IMR-90 (cell line): ENCODE data around the gene UBE2S. TPM values are rescaled to one million over a fixed set of nuclear protein-coding genes. Genes with fewer than 3 reads are reported as not detected.

Experiments
- ATAC-seq: fragments of 200-7000 bp; cut with Tn5 transposase; 2 replicates; pipeline ENCODE4 v1.9.1; 2020; ENCODE audit warnings: low read depth, mild to moderate bottlenecking, moderate library complexity
- BruUV-seq: library from RNA; stranded (reverse); fragments of 400-500 nt; replicated peaks from 2 replicates; lab custom pipeline; 2021; lab: Mats Ljungman, UMichigan
- CTCF ChIA-PET: fragments of 300-600 bp; formaldehyde crosslinking; extraction: SDS; loops from one replicate; lab custom pipeline; 2021; ENCODE audit warnings: antibody characterized with exemption; lab: Yijun Ruan, JAX
- POLR2A ChIA-PET: fragments of 300-600 bp; sonication (Branson Sonifier 250); formaldehyde crosslinking; loops from one replicate; lab custom pipeline; 2022; ENCODE audit warnings: antibody characterized with exemption; ENCODE audit not compliant: unreplicated experiment; lab: Charles Lee
- DNase-seq: peaks from one replicate; pipeline ENCODE4 v3.0.0; 2013
- H2AFZ ChIP-seq: replicated peaks from 2 replicates; pipeline ENCODE3; 2013; ENCODE audit warnings: low read length, mild to moderate bottlenecking; ENCODE audit not compliant: poor library complexity
- H2AK5ac ChIP-seq: 2 replicates; pipeline ENCODE4 v1.6.1; 2013; ENCODE audit warnings: low read depth, low read length, inconsistent platforms
- H2AK9ac ChIP-seq: replicated peaks from 2 replicates; pipeline ENCODE3; 2013; ENCODE audit warnings: mild to moderate bottlenecking, low read depth, low read length, moderate library complexity; ENCODE audit not compliant: poor library complexity
- H2BK120ac ChIP-seq: 2 replicates; pipeline ENCODE4 v1.6.1; 2013; ENCODE audit warnings: low read depth, low read length, inconsistent platforms
- H2BK15ac ChIP-seq: 3 replicates; pipeline ENCODE4 v1.6.1; 2013; ENCODE audit warnings: low read depth, low read length, inconsistent platforms
- H2BK20ac ChIP-seq: 2 replicates; pipeline ENCODE4 v1.6.1; 2013; ENCODE audit warnings: low read depth, mild to moderate bottlenecking, inconsistent platforms, low read length, moderate library complexity
- H2BK5ac ChIP-seq: 2 replicates; pipeline ENCODE4 v1.6.1; 2013; ENCODE audit warnings: mild to moderate bottlenecking, low read depth, low read length, inconsistent platforms; ENCODE audit not compliant: poor library complexity, severe bottlenecking
- H3K14ac ChIP-seq: replicated peaks from 2 replicates; pipeline ENCODE4 v1.6.1; 2013; ENCODE audit warnings: low read depth, low read length, inconsistent platforms
- H3K18ac ChIP-seq: 2 replicates; pipeline ENCODE4 v1.6.1; 2013; ENCODE audit warnings: low read depth, low read length, control low read depth
- H3K23ac ChIP-seq: 2 replicates; pipeline ENCODE4 v1.6.1; 2013; ENCODE audit warnings: low read depth, low read length, inconsistent platforms
- H3K27ac ChIP-seq: 2 replicates; pipeline ENCODE4 v1.5.1; 2013; ENCODE audit warnings: mild to moderate bottlenecking, control low read depth, low read length; ENCODE audit not compliant: insufficient read depth
- H3K27me3 ChIP-seq: 2 replicates; pipeline ENCODE4 v1.6.1; 2013; ENCODE audit warnings: low read length; ENCODE audit not compliant: control insufficient read depth, insufficient read depth
- H3K36me3 ChIP-seq: 2 replicates; pipeline ENCODE4 v1.6.1; 2013; ENCODE audit warnings: low read length, mixed read lengths; ENCODE audit not compliant: control insufficient read depth, insufficient read depth
- H3K4ac ChIP-seq: 2 replicates; pipeline ENCODE4 v1.6.1; 2013; ENCODE audit warnings: low read depth, low read length, inconsistent platforms
- H3K4me1 ChIP-seq: 2 replicates; pipeline ENCODE4 v1.6.1; 2013; ENCODE audit warnings: low read length, mixed read lengths; ENCODE audit not compliant: control insufficient read depth, insufficient read depth
- H3K4me2 ChIP-seq: 2 replicates; pipeline ENCODE4 v1.6.1; 2013; ENCODE audit warnings: low read depth, mild to moderate bottlenecking, control low read depth, low read length, moderate library complexity
- H3K4me3 ChIP-seq: 2 replicates; pipeline ENCODE4 v1.5.1; 2013; ENCODE audit warnings: low read depth, mild to moderate bottlenecking, control low read depth, low read length, moderate library complexity; ENCODE audit not compliant: insufficient read depth
- H3K56ac ChIP-seq: 2 replicates; pipeline ENCODE4 v1.6.1; 2013; ENCODE audit warnings: low read length, inconsistent platforms; ENCODE audit not compliant: insufficient read depth; ENCODE audit errors: extremely low read depth
- H3K79me1 ChIP-seq, 2 experiments: 2 replicates each; pipeline ENCODE4 v1.6.1; 2013; ENCODE audit warnings: low read length in 2 of 2, inconsistent platforms in 1 of 2, low read depth in 1 of 2
- H3K9ac ChIP-seq: 2 replicates; pipeline ENCODE4 v1.6.1; 2013; ENCODE audit warnings: low read depth, low read length, control low read depth
- H3K9me1 ChIP-seq: 2 replicates; pipeline ENCODE4 v1.6.1; 2013; ENCODE audit warnings: low read length, inconsistent platforms; ENCODE audit not compliant: insufficient read depth
- H3K9me3 ChIP-seq: 2 replicates; pipeline ENCODE4 v1.6.1; 2013; ENCODE audit warnings: low read length; ENCODE audit not compliant: control insufficient read depth, insufficient read depth
- H4K20me1 ChIP-seq: 2 replicates; pipeline ENCODE4 v1.6.1; 2013; ENCODE audit warnings: low read length, inconsistent platforms; ENCODE audit not compliant: insufficient read depth
- H4K5ac ChIP-seq: 2 replicates; pipeline ENCODE4 v1.6.1; 2013; ENCODE audit warnings: mild to moderate bottlenecking, low read depth, low read length, control low read depth
- H4K8ac ChIP-seq, 2 experiments: 2 replicates each; pipeline ENCODE4 v1.6.1; 2013; ENCODE audit warnings: low read depth in 2 of 2, low read length in 2 of 2, control low read depth in 1 of 2, inconsistent platforms in 1 of 2
- H4K91ac ChIP-seq: 2 replicates; pipeline ENCODE4 v1.6.1; 2013; ENCODE audit warnings: low read depth, low read length, inconsistent platforms; ENCODE audit not compliant: insufficient read depth
- BHLHE40 ChIP-seq: fragments of 150-350 bp; IDR thresholded peaks from 2 replicates; pipeline ENCODE4 v1.6.1; 2016; ENCODE audit warnings: mild to moderate bottlenecking, low read depth, low read length
- CEBPB ChIP-seq: IDR thresholded peaks from 2 replicates; pipeline ENCODE4 v1.6.1; 2012; ENCODE audit warnings: low read depth, low read length, improper control_type of control experiment
- MXI1 ChIP-seq: IDR thresholded peaks from 2 replicates; pipeline ENCODE4 v1.6.1; 2012; ENCODE audit warnings: low read depth, mild to moderate bottlenecking, low read length, moderate library complexity, borderline replicate concordance
- POLR2A ChIP-seq: IDR thresholded peaks from 2 replicates; pipeline ENCODE4 v1.6.1; 2012; ENCODE audit warnings: mild to moderate bottlenecking, low read depth, low read length
- WGBS, 2 experiments: methylation state at CpG; one replicate each; pipeline versions ENCODE4 v1.1.5 to v1.1.7; 2013; ENCODE audit warnings: missing lambda C conversion rate in 2 of 2; ENCODE audit not compliant: insufficient read length in 1 of 2; ENCODE audit errors: extremely low coverage in 2 of 2; 5-methylcytosine and 5-hydroxymethylcytosine counted together
- dilution Hi-C: fragments of 300-500 bp; cut with HindIII; formaldehyde crosslinking; loops from one replicate; pipeline ENCODE4 v1.14.3; 2018; ENCODE audit warnings: low sequenced_read_pairs; ENCODE audit not compliant: unreplicated experiment
- in situ Hi-C: fragments of 300-500 bp; cut with MboI; formaldehyde crosslinking; loops from 3 replicates; pipeline ENCODE4 v1.14.3; 2019; ENCODE audit warnings: low sequenced_read_pairs, inconsistent platforms, mixed read lengths
- intact Hi-C: fragments of 100-400 bp; cut with micrococcal nuclease; formaldehyde crosslinking; loops from 2 replicates; pipeline ENCODE4 v1.10.0; 2022
- polyA plus RNA-seq, 3 experiments: library from polyadenylated mRNA; depleted of rRNA; stranded (reverse); fragments of >200 nt; gene quantifications; 2 replicates each; pipeline ENCODE4 v1.2.3, GENCODE V29; 2012; ENCODE audit warnings: low replicate concordance in 1 of 3
- total RNA-seq: library from RNA; depleted of rRNA; stranded (reverse); fragments of >200 nt; gene quantifications from 2 replicates; pipeline ENCODE4 v1.2.3, GENCODE V29; 2012

Gene UBE2S
- total and polyA plus RNA-seq, 2 of the 4 experiments (the other 2 are of a cell fraction): 69.5 to 104 TPM

DNA sequence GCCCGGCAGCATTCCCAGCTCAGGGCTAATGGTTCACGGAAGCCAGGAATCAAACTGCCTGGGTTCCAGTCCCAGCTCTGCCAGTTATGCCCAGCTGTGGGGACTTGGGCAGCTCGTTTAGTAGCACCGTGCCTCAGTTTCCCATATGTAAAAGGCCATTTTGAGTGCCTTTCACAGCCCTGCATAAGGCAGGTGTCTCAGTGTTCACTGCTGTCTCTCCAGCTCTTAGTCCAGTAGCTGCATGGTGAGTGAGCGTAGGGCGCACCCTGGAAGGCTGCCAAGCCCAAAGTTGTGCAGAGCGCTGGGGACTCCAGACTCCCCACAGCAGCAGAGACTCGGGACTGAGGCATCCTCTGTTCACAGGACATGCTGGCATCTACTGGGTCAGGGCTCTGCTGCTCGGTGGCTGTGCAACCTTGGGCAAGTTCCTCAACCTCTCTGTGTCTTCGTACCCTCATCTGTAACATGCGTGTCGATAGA lies 16.4 kb downstream of the UBE2S start:
- Histone ChIP-seq H4K8ac (peak overlapping the region in 1 of 2 experiments; percentile 21; a peak in 1 of 4 replicates), H3K4me1 (peaks cover 36% of the 10 kb centered on the region), H3K23ac (peak overlapping the region; percentile 73; the same call in 1 of the 2 replicates), H3K4me3 (no peak overlapping the region), H3K9me3 (no peaks in the 10 kb centered on the region), H4K5ac (no peak overlapping the region), H3K18ac (no peak overlapping the region), H4K20me1 (peaks cover 70% of the 10 kb centered on the region), H4K91ac (no peak overlapping the region), H3K4me2 (no peak overlapping the region), H3K36me3 (peaks cover 48% of the 10 kb centered on the region), H2BK15ac (no peak overlapping the region), H3K27ac (no peak overlapping the region), H3K79me1 (peaks cover 19 to 63% of the 10 kb centered on the region in 2 experiments), H3K9me1 (peaks cover 31% of the 10 kb centered on the region), H2AK5ac (0 out of 2 replicates have a peak overlapping the region, but pooled peaks have one; percentile 18), H3K27me3 (no peaks in the 10 kb centered on the region), H2AK9ac (no peak overlapping the region), H3K56ac (no peak overlapping the region), H3K4ac (0 out of 2 replicates have a peak overlapping the region, but pooled peaks have one; percentile 6), H3K9ac (no peak overlapping the region), H2BK120ac (no peak overlapping the region), H2BK20ac (no peak overlapping the region), H2BK5ac (peak overlapping the region; percentile 52), H3K14ac (no peak overlapping the region), H2AFZ (no peak overlapping the region)
- ATAC-seq (peak; percentile 8), DNase-seq (no peak)
- dilution Hi-C loops (no loop called here), intact Hi-C loops (no loop called here), in situ Hi-C loops (no loop called here)
- WGBS, 2 experiments: 81% methylated on average over 4 of the region's 12 CpGs; no CpG with 5 or more reads in 1 of the 2 experiments
- BruUV-seq: no TSS peak
- CTCF ChIA-PET: interaction anchor here (0.6 kb wide), 1 partner anchor 31 kb away, joined by 3 read pairs; no protein-coding TSS in a partner anchor
- POLR2A ChIA-PET: interaction anchor here (0.5 kb wide), 1 partner anchor 23 kb away, joined by 3 read pairs; no protein-coding TSS in a partner anchor
- TF ChIP-seq BHLHE40 (no peak), CEBPB (no peak), MXI1 (no peak), POLR2A (peak; percentile 72)
